ENCODE data around the gene FTO. TPM values are rescaled to one million over a fixed set of nuclear protein-coding genes. Genes with fewer than 3 reads are reported as not detected.

FTO gene
- total RNA-seq, 4 donors from 2014 or later: 29.0 to 64.1 (median 48.1) TPM

GRCh38 chr16:54070789-54071343 lies 366.9 kb downstream of the FTO start:
- Histone ChIP-seq H3K4me3 (no peak overlapping the region), H3K9me3 (no peaks in the 10 kb centered on the region), H3K27me3 (no peaks in the 10 kb centered on the region), H3K4me1 (peaks cover 0 to 9% (median 0%) of the 10 kb centered on the region in 3 donors), H3K27ac (no peak overlapping the region), H3K36me3 (no peaks in the 10 kb centered on the region)
- intact Hi-C loops (cut with DNase I): no loop called here
- no peak for DNase-seq
- TF ChIP-seq POLR2A (IDR thresholded peaks at IDR 0.05): no peak
- TF ChIP-seq, protein P1, sequence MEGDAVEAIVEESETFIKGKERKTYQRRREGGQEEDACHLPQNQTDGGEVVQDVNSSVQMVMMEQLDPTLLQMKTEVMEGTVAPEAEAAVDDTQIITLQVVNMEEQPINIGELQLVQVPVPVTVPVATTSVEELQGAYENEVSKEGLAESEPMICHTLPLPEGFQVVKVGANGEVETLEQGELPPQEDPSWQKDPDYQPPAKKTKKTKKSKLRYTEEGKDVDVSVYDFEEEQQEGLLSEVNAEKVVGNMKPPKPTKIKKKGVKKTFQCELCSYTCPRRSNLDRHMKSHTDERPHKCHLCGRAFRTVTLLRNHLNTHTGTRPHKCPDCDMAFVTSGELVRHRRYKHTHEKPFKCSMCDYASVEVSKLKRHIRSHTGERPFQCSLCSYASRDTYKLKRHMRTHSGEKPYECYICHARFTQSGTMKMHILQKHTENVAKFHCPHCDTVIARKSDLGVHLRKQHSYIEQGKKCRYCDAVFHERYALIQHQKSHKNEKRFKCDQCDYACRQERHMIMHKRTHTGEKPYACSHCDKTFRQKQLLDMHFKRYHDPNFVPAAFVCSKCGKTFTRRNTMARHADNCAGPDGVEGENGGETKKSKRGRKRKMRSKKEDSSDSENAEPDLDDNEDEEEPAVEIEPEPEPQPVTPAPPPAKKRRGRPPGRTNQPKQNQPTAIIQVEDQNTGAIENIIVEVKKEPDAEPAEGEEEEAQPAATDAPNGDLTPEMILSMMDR (IDR thresholded peaks at IDR 0.05): no peak
- WGBS, 2 donors: 85 to 92% methylated on average over 2 of the region's 2 CpGs

DNA sequence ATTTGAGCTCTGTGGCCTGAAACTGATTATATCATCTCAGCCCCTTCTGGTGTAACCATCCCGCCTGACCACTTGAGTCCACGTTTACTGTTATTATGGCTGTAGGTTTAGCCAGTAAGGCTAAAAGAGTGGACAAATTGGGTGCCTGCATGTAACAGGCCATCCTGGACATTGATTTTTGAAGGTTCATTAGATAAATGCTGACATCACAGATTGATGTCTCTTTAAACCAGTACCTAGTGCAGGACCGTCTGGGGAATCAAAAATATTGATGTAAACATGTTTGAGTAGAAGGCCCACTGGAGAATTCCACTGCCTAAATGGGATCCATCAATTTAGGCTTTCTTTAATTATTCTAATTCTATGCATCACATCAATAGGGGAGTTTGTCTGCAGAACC lies 367.6 kb downstream of the FTO start:
- Histone ChIP-seq H3K36me3 (no peaks in the 10 kb centered on the region), H3K4me3 (no peak overlapping the region), H3K27ac (no peak overlapping the region), H3K9me3 (no peaks in the 10 kb centered on the region), H3K27me3 (no peaks in the 10 kb centered on the region), H3K4me1 (peaks cover 0 to 2% (median 0%) of the 10 kb centered on the region in 3 donors)
- TF ChIP-seq, protein P1 (IDR thresholded peaks at IDR 0.05): no peak
- TF ChIP-seq POLR2A (IDR thresholded peaks at IDR 0.05): no peak
- intact Hi-C loops (cut with DNase I): no loop called here
- 86 to 97% methylated on average over 3 of the region's 3 CpGs for WGBS, 2 donors
- no peak for DNase-seq

DNA sequence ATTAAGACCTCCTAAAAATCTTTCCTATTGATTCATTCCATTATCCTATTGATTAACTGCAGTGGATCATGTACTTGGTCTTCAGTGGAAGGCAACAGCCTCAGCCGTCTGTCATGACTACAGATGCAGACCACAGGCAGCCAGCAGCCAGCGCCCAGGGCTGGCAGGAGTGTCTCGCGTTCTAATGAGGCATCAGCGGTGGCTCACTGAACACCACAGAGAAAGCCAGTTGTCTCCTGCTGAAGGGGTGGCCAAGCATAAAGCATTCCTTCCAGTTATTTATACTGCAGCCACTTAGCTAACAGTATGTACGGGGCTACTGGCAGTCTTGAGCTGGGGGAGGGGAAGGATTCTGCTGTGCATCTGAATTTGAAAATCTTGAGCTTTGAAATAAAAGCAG lies 368.3 kb downstream of the FTO start:
- H3K36me3 ChIP-seq: no peaks in the 10 kb centered on the region
- no peak for TF ChIP-seq POLR2A (IDR thresholded peaks at IDR 0.05)
- TF ChIP-seq, protein P1 (IDR thresholded peaks at IDR 0.05): no peak
- H3K4me3 ChIP-seq: no peak overlapping the region
- intact Hi-C loops (cut with DNase I): no loop called here
- no peaks in the 10 kb centered on the region for H3K4me1 ChIP-seq
- H3K27ac ChIP-seq: no peak overlapping the region
- no peaks in the 10 kb centered on the region for H3K27me3 ChIP-seq
- DNase-seq: no peak
- no peaks in the 10 kb centered on the region for H3K9me3 ChIP-seq
- 92% methylated on average over 5 to 6 of the region's 6 CpGs for WGBS, 2 donors

DNA sequence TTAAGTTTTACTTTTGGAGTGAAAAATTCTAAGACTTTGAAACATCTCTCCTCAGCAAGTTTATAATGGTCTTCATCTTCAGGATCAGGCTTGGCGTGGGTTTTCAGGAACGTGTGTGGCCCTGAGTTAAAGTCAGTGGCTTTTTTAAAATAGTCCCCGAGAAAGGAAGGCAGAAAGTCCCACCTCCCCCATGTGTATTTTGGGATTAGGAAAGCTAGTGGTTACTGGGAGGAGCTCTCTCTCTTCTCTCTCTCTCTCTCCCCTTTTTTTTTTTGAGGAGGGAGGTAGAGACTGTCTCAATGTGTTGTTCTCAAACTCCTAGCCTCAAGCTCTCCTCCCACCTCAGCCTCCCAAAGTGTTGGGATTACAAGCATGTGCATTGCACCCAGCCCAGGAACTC lies 369.4 kb downstream of the FTO start:
- Histone ChIP-seq H3K4me3 (no peak overlapping the region), H3K27ac (no peak overlapping the region), H3K4me1 (peaks cover 0 to 4% (median 0%) of the 10 kb centered on the region in 3 donors), H3K27me3 (no peaks in the 10 kb centered on the region), H3K9me3 (no peaks in the 10 kb centered on the region), H3K36me3 (no peaks in the 10 kb centered on the region)
- 55 to 65% methylated on average over 3 of the region's 3 CpGs for WGBS, 2 donors
- intact Hi-C loops (cut with DNase I): no loop called here
- TF ChIP-seq, protein P1 (IDR thresholded peaks at IDR 0.05): no peak
- TF ChIP-seq POLR2A (IDR thresholded peaks at IDR 0.05): no peak
- DNase-seq: no peak

- TF ChIP-seq, protein P1 (IDR thresholded peaks at IDR 0.05): no peak
- TF ChIP-seq POLR2A (IDR thresholded peaks at IDR 0.05): no peak
- H3K4me3 ChIP-seq: no peak overlapping the region
- no peaks in the 10 kb centered on the region for H3K9me3 ChIP-seq
- H3K4me1 ChIP-seq: peaks cover 0 to 6% (median 0%) of the 10 kb centered on the region in 3 donors
- H3K27me3 ChIP-seq: no peaks in the 10 kb centered on the region
- no peak for DNase-seq
- intact Hi-C loops (cut with DNase I): no loop called here
- 81 to 82% methylated on average over 4 of the region's 4 CpGs for WGBS, 2 donors
- no peaks in the 10 kb centered on the region for H3K36me3 ChIP-seq
- H3K27ac ChIP-seq: no peak overlapping the region
Measured at GRCh38 chr16:54075446-54075845, 371.5 kb downstream of the FTO start.

Measured in esophagus squamous epithelium (tissue), 5 donors.